NCI-H526 treated with DMSO at 0.1 percent for 48 hours (cell line): ENCODE results near the gene SLC24A3.

ENCODE experiments used
- DNase-seq: peaks from one replicate; lab custom pipeline; 2025; lab: John Stamatoyannopoulos, UW

Gene SLC24A3

GRCh38 chr20:19241440-19241839 is 29.0 kb downstream of the SLC24A3 start:
- DNase-seq = no peak

- no peak for DNase-seq
These were observed 31.8 kb downstream of the SLC24A3 start for GRCh38 chr20:19244291-19244690.

DNA sequence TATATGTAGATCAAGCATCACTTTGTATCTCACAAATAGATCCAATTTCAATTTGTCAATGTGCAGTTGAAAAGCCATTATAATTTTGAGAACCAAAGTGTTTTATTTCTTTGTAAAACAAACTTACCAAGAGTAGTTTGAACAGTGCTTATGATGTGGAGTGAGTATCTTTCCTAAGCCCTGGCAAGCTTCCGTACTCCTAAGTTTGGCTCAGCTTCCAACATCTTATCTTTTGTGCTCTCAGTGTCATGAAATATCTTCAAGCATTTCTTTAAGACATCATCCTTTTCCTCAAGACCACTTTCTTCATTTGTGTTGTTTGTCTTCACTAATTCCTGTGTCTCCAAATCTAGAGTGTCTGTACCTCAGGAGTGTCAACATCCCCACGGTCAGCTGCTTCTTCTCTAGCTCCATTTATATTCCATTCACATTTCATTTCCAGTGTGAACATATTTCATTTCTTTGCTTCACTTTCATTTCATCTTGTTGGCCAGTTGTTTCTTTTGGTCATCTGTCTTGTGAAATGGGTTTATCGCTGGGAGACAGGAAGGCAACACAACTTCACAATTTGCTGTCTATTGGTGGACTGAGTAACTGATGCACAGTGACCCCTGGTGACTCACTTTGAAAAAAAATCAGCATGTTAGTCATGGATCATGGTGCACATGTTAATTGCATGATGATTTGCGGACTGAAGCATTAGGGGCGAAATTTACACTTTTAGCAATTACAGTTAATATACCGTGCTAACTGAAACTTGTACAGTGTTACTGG is 36.9 kb downstream of the SLC24A3 start:
- no peak for DNase-seq

DNA sequence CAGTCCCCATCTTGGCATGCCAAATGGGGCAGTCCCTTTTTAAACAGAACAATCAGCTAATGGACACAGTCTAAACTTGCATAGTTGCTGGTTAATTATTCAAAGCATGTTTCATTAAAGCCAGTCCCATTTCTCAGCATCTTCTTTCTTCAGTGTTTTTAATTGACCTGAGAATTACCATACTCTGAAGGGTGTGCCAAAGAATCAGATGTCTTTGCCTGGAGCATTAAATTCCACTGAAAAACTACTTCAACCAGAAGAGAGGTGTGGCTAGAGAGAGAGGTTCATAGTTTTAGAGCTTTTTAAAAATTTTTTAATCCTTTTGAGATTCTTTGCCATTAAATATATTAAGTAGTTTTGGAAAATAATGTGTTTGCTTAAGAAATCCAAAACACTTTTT is 37.9 kb downstream of the SLC24A3 start:
- DNase-seq = no peak

GRCh38 chr20:19251506-19251905 is 39.1 kb downstream of the SLC24A3 start:
- no peak for DNase-seq

DNA sequence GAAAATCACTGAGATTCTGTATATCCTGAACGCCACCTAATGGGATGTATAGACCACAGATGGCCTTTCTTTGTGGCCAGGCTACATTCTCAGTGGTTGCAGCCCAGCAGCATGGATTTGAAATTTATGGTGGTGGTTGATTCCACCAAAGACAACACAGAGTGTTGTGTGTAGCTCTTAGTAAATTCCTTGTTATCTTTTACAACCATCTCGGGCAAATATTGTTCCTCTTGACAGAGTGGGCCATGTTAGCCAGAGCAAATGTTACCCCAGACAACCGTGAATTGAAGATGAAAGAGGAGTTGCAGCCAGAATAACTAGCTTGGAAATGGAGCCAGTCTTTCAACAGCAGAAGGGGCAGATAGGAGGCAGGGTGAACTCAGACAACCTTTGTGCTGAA is 39.5 kb downstream of the SLC24A3 start:
- no peak for DNase-seq

DNA sequence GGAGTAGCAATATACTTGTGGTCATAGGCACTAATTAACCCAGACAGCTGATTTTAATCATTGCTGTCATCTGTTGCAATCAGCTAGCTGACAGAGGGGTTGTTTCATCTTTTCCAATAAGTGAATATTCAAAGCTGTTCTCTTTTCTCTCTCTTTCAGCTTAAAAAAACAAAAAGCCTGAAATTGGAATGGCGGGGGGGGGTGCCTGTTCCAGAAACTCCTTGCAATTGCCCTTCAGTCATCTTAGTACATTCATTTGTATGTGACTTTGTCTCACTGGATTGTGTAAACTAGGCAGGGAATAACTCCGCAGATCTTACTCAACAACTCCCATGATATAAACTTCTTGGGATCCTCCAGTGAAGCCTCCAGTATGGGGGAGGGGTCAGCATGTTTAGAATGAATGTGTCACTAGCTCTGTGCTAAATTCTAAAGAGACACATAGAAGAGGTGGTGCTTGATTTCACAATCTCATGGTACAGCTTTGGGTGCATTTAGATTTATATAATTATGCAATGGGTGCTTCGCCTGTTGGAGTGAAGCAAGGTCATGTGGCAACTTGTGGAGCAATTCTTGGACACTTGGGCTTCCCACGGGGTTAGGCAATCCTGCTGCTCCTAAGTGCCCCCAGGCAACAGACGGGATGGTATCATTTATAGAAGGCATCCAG is 40.1 kb downstream of the SLC24A3 start:
- DNase-seq = no peak

DNA sequence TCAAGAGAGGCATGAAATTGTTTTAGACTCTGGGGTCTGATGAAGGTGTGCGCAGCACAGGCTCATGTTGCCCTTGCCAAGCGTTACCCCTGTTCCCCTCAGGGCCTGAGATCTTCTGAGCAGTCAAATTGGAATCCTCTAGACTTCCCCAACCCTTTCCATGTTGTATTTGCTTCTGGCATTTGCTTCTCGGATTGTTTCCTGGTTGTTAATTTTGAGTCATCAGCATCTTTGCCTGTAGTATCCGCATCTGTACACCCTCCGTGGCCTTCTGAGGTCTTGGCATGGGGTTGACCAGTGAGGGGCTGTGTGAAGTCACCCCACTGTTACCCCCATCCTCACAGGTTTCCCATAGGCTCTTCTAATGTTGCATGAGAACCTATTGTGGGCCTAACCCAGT is 40.9 kb downstream of the SLC24A3 start:
- no peak for DNase-seq

DNA sequence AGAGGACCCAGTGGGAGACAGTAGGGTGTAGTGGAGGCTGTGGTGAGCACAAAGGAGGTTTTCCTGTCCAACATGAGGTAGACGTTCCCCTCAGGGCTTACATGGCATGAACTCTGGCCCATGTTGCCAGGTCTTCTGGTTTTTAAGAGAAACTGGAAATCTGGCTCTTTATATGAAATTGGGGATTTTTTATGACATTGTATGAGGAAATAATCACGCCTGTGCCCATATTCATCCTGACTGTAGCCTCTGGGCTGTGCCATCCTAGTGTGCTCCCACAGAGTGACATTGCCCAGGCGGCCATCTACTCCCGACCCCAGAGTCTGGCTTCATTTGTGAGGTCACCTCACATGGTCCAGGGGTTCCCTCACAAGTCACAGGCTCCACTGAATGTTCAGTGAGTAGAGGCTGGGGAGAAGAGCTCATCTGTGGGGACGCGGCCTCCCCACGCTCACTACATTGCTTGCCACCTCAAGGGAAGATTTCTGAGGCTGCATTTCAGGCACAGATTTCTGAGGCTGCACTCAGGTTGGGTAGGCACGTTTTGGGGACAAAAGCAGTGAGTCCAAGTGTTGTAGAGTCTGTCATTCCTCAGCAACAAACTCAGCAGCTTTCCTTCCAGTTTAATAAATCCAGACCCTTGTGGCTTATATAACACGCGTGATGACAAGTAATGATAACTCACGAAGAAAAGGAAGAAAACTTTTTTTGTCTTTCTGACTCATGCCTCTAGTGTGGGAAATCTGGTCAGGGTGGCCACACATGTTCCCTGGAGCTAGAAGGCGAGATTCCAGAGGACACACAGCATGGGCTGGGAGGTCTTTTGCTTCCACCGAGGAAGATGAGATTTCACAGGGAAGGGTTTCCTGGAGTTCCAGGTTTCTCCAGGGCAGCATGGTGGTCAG is 41.7 kb downstream of the SLC24A3 start:
- DNase-seq = no peak

GRCh38 chr20:19254956-19255355 is 42.5 kb downstream of the SLC24A3 start:
- no peak for DNase-seq

DNA sequence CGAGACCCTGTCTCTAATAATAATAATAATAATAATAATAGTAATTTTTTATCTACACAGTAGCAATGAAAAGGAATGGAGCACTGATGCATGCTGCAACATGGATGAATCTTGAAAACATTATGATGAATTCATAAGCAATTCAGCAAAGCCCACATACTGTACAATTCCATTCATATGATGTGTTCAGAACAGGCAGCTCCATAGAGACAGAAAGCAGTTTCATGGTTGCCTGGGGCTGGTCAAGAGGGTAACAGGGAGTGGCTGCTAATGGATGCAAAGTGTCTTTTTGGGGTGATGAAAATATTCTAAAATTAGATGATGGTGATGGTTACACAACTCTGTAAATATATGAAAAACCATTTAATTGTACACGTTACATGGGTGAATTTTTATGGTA is 43.6 kb downstream of the SLC24A3 start:
- no peak for DNase-seq

GRCh38 chr20:19256906-19257595 is 44.6 kb downstream of the SLC24A3 start:
- no peak for DNase-seq

GRCh38 chr20:19257865-19258264 is 45.4 kb downstream of the SLC24A3 start:
- no peak for DNase-seq

DNA sequence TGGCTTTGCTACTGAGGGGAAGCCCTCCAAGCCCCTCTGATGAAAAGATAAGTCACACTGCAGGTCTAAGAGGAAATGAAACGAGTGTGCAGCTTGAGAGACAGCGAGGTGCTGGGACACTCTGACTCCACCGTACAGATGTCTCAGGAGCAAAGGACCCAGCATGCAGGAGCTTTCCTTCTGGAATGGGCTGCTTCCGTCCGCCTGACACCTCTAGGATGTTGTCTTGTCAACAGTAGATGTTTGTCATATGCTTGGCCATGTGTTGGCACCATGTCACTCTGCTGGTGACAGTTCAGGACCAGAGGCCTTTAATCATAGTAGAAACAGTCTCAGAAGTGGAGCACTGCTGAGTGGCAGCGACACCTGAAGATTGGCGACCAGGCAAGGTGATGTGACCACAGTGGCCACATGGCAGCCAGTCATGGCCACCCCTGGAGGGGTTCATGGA is 46.7 kb downstream of the SLC24A3 start:
- DNase-seq = no peak

GRCh38 chr20:19260412-19261090 is 48.1 kb downstream of the SLC24A3 start:
- DNase-seq = no peak

DNA sequence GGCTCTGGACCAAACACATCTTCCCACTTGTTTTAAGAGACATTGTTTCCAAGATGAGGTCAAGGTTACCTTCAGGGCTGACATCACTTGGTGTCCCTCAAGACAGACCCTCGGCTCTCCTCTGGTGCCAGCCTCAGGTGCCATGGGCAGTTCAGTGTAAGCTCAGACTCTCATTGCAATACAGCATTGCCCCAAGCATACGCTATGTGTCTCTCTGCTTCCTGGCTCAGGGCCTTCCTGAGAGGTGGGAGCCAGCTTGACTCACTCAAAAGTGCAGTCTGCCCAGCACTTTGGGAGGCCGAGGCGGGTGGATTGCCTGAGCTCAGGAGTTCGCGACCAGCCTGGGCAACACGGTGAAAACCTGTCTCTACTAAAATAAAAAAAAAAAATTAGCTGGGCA is 51.7 kb downstream of the SLC24A3 start:
- no peak for DNase-seq

DNA sequence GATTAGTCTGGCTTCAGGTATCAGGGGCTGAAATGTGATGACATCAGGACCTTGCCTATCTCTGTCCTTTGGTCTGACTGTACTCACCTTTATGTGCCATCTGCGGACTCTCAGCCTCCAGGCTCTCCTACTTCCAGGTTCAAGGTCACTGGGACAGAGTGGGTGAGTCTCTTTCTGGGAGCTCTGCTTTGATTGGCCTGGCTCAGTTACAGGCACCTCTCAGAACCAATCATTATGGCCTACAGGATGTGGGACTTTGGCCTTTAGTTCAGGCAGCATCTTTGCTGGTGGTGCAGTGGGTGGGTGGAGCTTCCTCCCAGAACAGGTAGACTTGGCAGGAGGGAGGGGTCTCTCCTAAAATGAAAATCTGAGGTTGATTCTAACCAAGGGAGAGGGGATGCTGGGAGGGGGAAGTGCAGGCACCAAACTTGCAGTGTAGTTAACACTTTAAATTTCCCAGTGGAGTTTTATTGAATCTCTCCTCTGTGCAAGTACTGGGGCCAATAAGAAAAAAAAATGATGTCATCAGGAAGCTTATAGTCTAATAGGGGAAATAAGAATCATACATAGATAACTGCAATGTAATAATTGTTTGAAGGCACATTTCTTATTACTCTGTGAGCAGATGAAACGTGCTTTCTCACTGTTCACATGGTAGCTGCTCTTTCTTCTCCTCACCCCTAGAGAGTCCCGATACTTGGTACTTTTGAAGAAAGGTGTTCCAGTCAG is 53.4 kb downstream of the SLC24A3 start:
- DNase-seq = no peak

- no peak for DNase-seq
These were observed 56.0 kb downstream of the SLC24A3 start for GRCh38 chr20:19268426-19268825.

- DNase-seq = no peak
These were observed 57.4 kb downstream of the SLC24A3 start for GRCh38 chr20:19269737-19270340.
